ENCODE measurements around the gene FAM228B. TPM values are rescaled to one million over a fixed set of nuclear protein-coding genes. Genes with fewer than 3 reads are reported as not detected.

FAM228B gene
- total RNA-seq, result 6.6 and 11.0 TPM in 2 replicates

DNA sequence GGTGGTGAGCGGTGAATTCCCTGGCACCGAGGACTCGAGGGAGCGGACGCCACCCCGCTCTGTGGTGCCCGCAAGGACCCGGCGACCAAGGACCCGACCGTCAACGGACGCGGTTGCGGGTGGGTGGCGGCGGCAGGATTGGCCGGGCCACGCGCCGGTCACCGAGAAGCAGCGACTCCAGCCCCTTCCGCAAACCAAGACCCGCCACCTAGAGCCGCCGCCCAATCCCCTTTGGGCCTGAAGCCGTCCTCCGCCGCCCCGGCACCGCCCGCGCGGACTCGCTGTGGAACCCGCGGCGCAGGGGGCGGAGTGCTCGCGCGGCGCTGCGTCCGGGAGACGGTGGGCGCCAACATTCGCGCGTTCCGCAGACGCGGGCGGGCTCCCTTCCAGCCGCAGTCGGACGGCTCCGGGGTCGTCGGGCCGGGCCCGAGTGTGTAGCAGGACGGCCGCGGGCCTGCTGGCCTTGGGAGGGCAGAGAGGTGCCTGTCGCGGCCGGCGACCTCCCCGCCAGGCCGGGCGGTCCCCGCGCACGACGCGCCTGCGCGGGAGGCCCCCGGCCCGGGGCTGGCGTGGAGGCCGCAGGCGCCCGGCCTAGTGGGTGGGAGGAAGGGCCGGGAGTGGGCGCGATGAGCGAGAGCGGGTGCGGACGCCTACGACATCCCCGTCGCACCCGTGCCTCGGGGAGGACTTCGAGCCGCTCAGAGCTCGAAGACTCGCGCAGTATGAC lies at the start of gene FAM228B, which contains the start of gene PFN4:
Gene FAM228B, plus strand, starts transcription at position 275 of the 727 bp plus-strand sequence. CDS start 893 bp downstream, outside the sequence.
Gene PFN4, minus strand, starts transcription at position 140 of the 727 bp plus-strand sequence. CDS start 799 bp downstream, outside the sequence.

DNA sequence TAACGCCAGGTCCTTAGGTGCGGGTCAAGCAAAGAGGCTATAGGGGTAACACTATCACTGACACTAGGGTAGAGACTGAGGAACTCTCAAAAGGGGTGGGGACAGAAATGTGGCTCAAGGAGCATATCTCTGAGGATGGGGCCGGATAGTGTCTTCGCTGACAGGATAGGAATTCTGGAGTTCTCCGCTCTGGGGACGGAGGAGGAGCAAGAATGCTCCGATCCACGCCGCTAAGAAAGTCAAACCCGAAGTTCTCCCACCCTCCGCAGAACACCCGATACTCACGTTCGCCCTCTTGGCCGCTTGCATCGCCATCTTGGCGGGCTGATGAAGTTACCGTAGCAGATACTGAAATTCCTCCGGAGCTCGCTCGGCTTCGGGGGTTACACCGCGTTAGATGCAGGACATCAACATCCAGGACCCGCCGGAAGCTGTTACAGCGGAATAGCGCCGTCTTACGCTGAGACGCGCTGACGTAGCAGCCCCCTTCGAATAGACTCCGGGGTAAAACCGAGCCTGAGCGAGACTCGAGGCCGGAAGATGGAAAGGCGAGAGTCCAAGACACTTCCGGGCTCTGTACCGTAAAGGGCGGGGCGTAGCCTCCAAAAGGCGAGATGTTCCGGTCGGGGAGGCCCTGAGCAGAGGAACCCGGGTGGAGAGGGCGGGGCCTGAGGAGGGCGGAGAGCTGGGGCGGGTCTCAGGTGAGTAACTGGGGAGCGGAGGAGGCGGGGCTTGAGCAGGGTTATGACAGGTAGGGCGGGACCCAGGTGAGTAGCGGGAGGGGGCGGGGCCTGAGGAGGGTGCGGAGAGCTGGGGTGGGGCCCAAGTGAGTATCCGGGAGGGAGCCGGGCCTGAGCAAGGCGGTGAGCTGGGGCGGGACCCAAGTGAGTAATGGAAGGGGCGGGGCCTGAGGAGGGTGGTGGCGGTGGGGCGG lies 47.1 kb upstream of the FAM228B start, which contains the start of gene SF3B6:
Gene SF3B6, minus strand, starts transcription at position 412 of the 934 bp plus-strand sequence. Its CDS starts 97 bp downstream, at position 315.

DNA sequence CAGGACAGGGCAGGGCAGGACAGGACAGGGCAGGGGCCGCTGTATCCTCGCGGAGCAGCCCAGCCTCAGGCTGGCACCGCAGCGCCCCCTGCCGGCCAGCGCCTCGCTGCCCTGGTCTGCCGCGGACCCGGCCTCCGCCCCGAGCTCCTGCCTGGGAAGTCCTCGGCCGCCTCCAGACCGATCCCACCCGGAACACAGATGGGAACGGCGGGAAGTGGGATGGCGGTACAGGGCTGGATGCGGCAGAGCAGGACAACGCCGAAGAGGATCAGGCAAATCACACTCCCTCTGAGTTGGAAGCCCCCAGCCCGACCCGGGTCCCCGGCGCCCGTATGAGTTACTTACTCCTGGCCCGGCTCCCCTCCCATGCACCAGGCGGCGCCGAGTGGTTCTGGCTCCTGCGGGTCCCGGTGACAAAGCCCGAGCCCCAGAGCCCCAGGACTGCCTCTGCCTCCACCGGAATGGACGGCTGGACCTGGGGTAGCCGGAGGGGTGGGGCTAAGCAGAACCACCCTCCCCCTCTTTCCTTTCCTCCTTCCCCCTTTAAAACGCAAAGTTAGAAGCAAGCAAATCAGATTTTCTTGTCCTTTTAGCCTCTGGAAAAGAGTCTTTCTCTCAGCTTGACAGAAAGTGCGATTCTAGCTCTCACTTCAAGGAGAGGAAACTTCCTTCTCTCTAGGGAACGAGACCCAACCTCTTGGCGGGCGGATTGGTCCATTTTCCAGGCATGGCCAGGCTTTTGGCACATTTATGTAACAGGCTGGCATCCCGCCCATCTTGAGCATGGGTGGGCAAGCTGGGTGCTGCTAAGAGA lies 38.7 kb upstream of the FAM228B start, which contains the start of gene TP53I3:
Gene TP53I3, minus strand, starts transcription at position 449 of the 814 bp plus-strand sequence. CDS start 508 bp downstream, outside the sequence.

DNA sequence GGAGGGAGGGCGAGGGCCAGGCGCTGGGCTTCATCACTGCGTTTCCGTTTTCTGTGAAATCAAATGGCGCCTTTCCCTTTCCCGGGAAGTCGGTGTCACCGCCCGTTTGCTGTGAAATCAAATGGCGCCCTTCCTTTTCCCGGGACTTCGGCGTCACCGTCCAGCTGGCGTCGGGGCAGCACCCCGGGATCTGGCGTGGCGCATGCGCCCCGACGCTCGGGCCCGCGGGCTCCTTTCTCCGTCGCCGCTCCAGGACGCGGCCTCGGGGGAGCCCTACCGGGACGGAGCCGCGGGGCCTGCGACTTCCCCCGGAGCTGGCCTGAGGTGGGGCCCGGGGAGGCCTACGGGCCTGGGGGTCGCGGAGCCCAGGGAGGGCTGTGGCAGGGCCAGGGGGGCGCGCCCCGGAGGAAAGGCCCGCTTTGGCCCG lies 51.6 kb downstream of the FAM228B start, which contains the start of gene FAM228A:
Gene FAM228A, plus strand, starts transcription at position 203 of the 427 bp plus-strand sequence. CDS start 428 bp downstream, outside the sequence.

Other genes with a start within 250 kb of the FAM228B start
- gene ATAD2B, start 196.3 kb upstream of the FAM228B start, total RNA-seq, result 12.0 and 15.4 TPM in 2 replicates
- gene UBXN2A, start 183.0 kb upstream of the FAM228B start, total RNA-seq, result 11.6 and 13.9 TPM in 2 replicates
- gene MFSD2B, start 113.4 kb upstream of the FAM228B start, total RNA-seq, result under 0.01 and 0.11 TPM in 2 replicates
- gene WDCP, start 76.1 kb upstream of the FAM228B start, total RNA-seq, result 9.0 and 12.1 TPM in 2 replicates
- 6.6 and 10.9 TPM in 2 replicates for gene FKBP1B, start 73.7 kb upstream of the FAM228B start, total RNA-seq
- 139 and 147 TPM in 2 replicates for gene SF3B6, start 47.1 kb upstream of the FAM228B start, total RNA-seq
- gene TP53I3, start 38.6 kb upstream of the FAM228B start, total RNA-seq, result 31.3 and 65.1 TPM in 2 replicates
- gene PFN4, start 135 bp upstream of the FAM228B start, total RNA-seq, result 0.33 and 0.62 TPM in 2 replicates
- gene FAM228A, start 51.6 kb downstream of the FAM228B start, total RNA-seq, result under 0.01 and 0.11 TPM in 2 replicates
- gene ITSN2, start 237.1 kb downstream of the FAM228B start, total RNA-seq, result 38.7 and 42.6 TPM in 2 replicates

Data from uterine smooth muscle cell (primary cell).